HG03439 (cell line): ENCODE results near the gene PPRC1.
A peak's percentile ranks its signal among the peaks of the same experiment; 100 is the strongest.

Experiments used
- ATAC-seq: cut with Tn5 transposase; IDR thresholded peaks from one replicate; pipeline ENCODE4 v1.9.1; 2021; ENCODE audit warnings: mild to moderate bottlenecking, moderate library complexity; ENCODE audit not compliant: unreplicated experiment

PPRC1 gene

GRCh38 chr10:102141583-102142107 is 8.8 kb downstream of the PPRC1 start:
- no peak for ATAC-seq

GRCh38 chr10:102146971-102147428 is 14.2 kb downstream of the PPRC1 start:
- no peak for ATAC-seq

GRCh38 chr10:102147561-102147960 is 14.7 kb downstream of the PPRC1 start:
- no peak for ATAC-seq

- no peak for ATAC-seq
Measured at GRCh38 chr10:102148275-102148674, 15.4 kb downstream of the PPRC1 start.

GRCh38 chr10:102150970-102151773 is 18.3 kb downstream of the PPRC1 start:
- no peak for ATAC-seq

GRCh38 chr10:102151774-102152544 is 19.1 kb downstream of the PPRC1 start, which contains the start of gene NOLC1:
TSS of gene NOLC1 (plus strand) at chr10:102152389. CDS start at chr10:102152411, 22 bp downstream.
- ATAC-seq, result peak; percentile 91

GRCh38 chr10:102152545-102152890 is 19.7 kb downstream of the PPRC1 start:
- ATAC-seq, result peak; percentile 21

GRCh38 chr10:102153093-102153620 is 20.3 kb downstream of the PPRC1 start:
- no peak for ATAC-seq

- no peak for ATAC-seq
Measured at GRCh38 chr10:102154466-102155116, 21.8 kb downstream of the PPRC1 start.

GRCh38 chr10:102157224-102157623 is 24.4 kb downstream of the PPRC1 start:
- ATAC-seq, result no peak

- no peak for ATAC-seq
Measured at GRCh38 chr10:102159051-102159597, 26.3 kb downstream of the PPRC1 start.

GRCh38 chr10:102159831-102160230 is 27.0 kb downstream of the PPRC1 start:
- ATAC-seq, result no peak

GRCh38 chr10:102163342-102163989 is 30.6 kb downstream of the PPRC1 start:
- no peak for ATAC-seq

- no peak for ATAC-seq
Measured at GRCh38 chr10:102167861-102168260, 35.0 kb downstream of the PPRC1 start.

GRCh38 chr10:102170602-102171001 is 37.8 kb downstream of the PPRC1 start:
- no peak for ATAC-seq

- ATAC-seq, result no peak
Measured at GRCh38 chr10:102172288-102172687, 39.4 kb downstream of the PPRC1 start.

- ATAC-seq, result no peak
Measured at GRCh38 chr10:102175415-102175814, 42.6 kb downstream of the PPRC1 start.

GRCh38 chr10:102184606-102185005 is 51.8 kb downstream of the PPRC1 start:
- ATAC-seq, result no peak

GRCh38 chr10:102185272-102185671 is 52.4 kb downstream of the PPRC1 start:
- no peak for ATAC-seq
